Astrocyte (in vitro differentiated cells and primary cell): ENCODE results near the gene PTPRN2. TPM values are rescaled to one million over a fixed set of nuclear protein-coding genes. Genes with fewer than 3 reads are reported as not detected.

Source experiments
- DNase-seq: peaks from one replicate; pipeline ENCODE4 v3.0.0-alpha.2; 2010; ENCODE audit warnings: low read depth
- FAIRE-seq: peaks from 2 replicates; lab custom pipeline; 2011; peaks lifted over from hg19 to GRCh38; lab: Jason Lieb, UNC
- H2AFZ ChIP-seq: 2 replicates; pipeline ENCODE4 v1.6.0; 2012; ENCODE audit warnings: low read depth, low read length, inconsistent platforms
- H3K27ac ChIP-seq: 2 replicates; pipeline ENCODE4 v1.5.1; 2011; ENCODE audit warnings: low read depth, low read length, inconsistent platforms
- H3K27me3 ChIP-seq: 2 replicates; pipeline ENCODE4 v1.6.0; 2011; ENCODE audit warnings: low read length, inconsistent platforms; ENCODE audit not compliant: insufficient read depth
- H3K36me3 ChIP-seq: 2 replicates; pipeline ENCODE4 v1.5.1; 2011; ENCODE audit warnings: low read length, inconsistent platforms; ENCODE audit not compliant: insufficient read depth
- H3K4me1 ChIP-seq: 2 replicates; pipeline ENCODE4 v1.5.1; 2011; ENCODE audit warnings: low read length, inconsistent platforms; ENCODE audit not compliant: insufficient read depth
- H3K4me2 ChIP-seq: 2 replicates; pipeline ENCODE4 v1.6.0; 2012; ENCODE audit warnings: low read length, inconsistent platforms
- H3K4me3 ChIP-seq: 2 replicates; pipeline ENCODE4 v1.5.1; 2011; ENCODE audit warnings: low read depth, mild to moderate bottlenecking, low read length, inconsistent platforms; ENCODE audit not compliant: insufficient read depth
- H3K79me2 ChIP-seq: 2 replicates; pipeline ENCODE4 v1.6.0; 2012; ENCODE audit warnings: mild to moderate bottlenecking, low read length, inconsistent platforms; ENCODE audit not compliant: insufficient read depth
- H3K9ac ChIP-seq: 2 replicates; pipeline ENCODE4 v1.6.0; 2012; ENCODE audit warnings: mild to moderate bottlenecking, low read length, inconsistent platforms
- H3K9me3 ChIP-seq: 2 replicates; pipeline ENCODE4 v1.5.1; 2012; ENCODE audit warnings: low read depth, mild to moderate bottlenecking, low read length, inconsistent platforms; ENCODE audit not compliant: insufficient read depth
- H4K20me1 ChIP-seq: 2 replicates; pipeline ENCODE4 v1.6.0; 2012; ENCODE audit warnings: low read length, inconsistent platforms; ENCODE audit not compliant: insufficient read depth
- H3K27ac Mint-ChIP-seq: one replicate; pipeline ENCODE4 v1.8.0; 2021; ENCODE audit warnings: mild to moderate bottlenecking, mixed read lengths; ENCODE audit not compliant: unreplicated experiment
- H3K27me3 Mint-ChIP-seq: one replicate; pipeline ENCODE4 v1.8.0; 2021; ENCODE audit warnings: low read depth, mixed read lengths; ENCODE audit not compliant: unreplicated experiment
- H3K36me3 Mint-ChIP-seq: one replicate; pipeline ENCODE4 v1.8.0; 2021; ENCODE audit warnings: low read depth, mixed read lengths; ENCODE audit not compliant: unreplicated experiment
- H3K4me1 Mint-ChIP-seq: one replicate; pipeline ENCODE4 v1.8.0; 2021; ENCODE audit warnings: low read depth, mixed read lengths; ENCODE audit not compliant: unreplicated experiment
- H3K4me3 Mint-ChIP-seq: one replicate; pipeline ENCODE4 v1.8.0; 2021; ENCODE audit warnings: mild to moderate bottlenecking, moderate library complexity, mixed read lengths; ENCODE audit not compliant: unreplicated experiment
- H3K9me3 Mint-ChIP-seq: one replicate; pipeline ENCODE4 v1.8.0; 2021; ENCODE audit warnings: mild to moderate bottlenecking, mixed read lengths; ENCODE audit not compliant: unreplicated experiment
- EZH2 ChIP-seq: IDR thresholded peaks from 2 replicates; pipeline ENCODE4 v1.6.1; 2012; ENCODE audit warnings: mild to moderate bottlenecking, low read length, inconsistent platforms; ENCODE audit not compliant: insufficient read depth
- total RNA-seq: library from RNA; stranded (reverse); gene quantifications from 2 replicates; pipeline ENCODE4 v1.2.1, GENCODE V29; 2021
- TF ChIP-seq, protein P1 (sequence below): IDR thresholded peaks from 2 replicates; pipeline ENCODE4 v1.5.1; 2011; ENCODE audit warnings: low read depth, mild to moderate bottlenecking, inconsistent platforms, low read length, moderate library complexity; ENCODE audit not compliant: insufficient read depth

Gene PTPRN2
- total RNA-seq, 1 donor from 2014 or later = 0.09 TPM

DNA sequence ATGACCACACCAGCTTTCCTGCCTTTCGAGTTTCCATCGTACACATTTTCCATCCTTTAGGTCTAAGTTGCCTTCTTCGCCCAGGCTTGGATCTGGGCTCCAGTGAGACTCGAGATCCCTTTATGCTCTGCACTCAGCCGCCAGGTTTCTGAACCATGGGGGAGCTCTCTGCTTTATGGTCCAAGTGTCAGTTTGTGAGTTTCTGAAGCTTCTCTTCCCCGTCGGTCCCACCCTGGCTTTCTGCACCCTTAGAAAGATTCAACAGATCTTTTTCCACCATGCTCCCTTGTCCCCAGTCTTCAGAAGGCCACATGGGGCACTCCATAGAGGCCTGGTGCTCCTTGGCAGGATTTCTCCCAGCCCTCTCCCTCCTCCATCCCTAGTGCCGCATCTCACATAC, 402.0 kb downstream of the PTPRN2 start:
- Mint-ChIP-seq H3K36me3 (no peaks in the 10 kb centered on the region), H3K27me3 (no peaks in the 10 kb centered on the region), H3K27ac (no peak overlapping the region), H3K4me3 (no peak overlapping the region), H3K4me1 (no peaks in the 10 kb centered on the region), H3K9me3 (peaks cover 29% of the 10 kb centered on the region)
- Histone ChIP-seq H3K27me3 (no peaks in the 10 kb centered on the region), H3K4me1 (no peaks in the 10 kb centered on the region), H4K20me1 (no peaks in the 10 kb centered on the region), H3K27ac (no peak overlapping the region), H3K9ac (no peak overlapping the region), H2AFZ (no peak overlapping the region), H3K4me2 (no peak overlapping the region), H3K9me3 (peaks cover 7% of the 10 kb centered on the region), H3K4me3 (no peak overlapping the region), H3K36me3 (no peaks in the 10 kb centered on the region), H3K79me2 (no peaks in the 10 kb centered on the region)
- FAIRE-seq (no peak), DNase-seq (no peak)
- TF ChIP-seq, protein P1, sequence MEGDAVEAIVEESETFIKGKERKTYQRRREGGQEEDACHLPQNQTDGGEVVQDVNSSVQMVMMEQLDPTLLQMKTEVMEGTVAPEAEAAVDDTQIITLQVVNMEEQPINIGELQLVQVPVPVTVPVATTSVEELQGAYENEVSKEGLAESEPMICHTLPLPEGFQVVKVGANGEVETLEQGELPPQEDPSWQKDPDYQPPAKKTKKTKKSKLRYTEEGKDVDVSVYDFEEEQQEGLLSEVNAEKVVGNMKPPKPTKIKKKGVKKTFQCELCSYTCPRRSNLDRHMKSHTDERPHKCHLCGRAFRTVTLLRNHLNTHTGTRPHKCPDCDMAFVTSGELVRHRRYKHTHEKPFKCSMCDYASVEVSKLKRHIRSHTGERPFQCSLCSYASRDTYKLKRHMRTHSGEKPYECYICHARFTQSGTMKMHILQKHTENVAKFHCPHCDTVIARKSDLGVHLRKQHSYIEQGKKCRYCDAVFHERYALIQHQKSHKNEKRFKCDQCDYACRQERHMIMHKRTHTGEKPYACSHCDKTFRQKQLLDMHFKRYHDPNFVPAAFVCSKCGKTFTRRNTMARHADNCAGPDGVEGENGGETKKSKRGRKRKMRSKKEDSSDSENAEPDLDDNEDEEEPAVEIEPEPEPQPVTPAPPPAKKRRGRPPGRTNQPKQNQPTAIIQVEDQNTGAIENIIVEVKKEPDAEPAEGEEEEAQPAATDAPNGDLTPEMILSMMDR = no peak
- no peak for TF ChIP-seq EZH2

GRCh38 chr7:158183431-158183830, 404.2 kb downstream of the PTPRN2 start:
- H3K27ac ChIP-seq = no peak overlapping the region
- H3K27me3 ChIP-seq = no peaks in the 10 kb centered on the region
- TF ChIP-seq, protein P1 = no peak
- no peak for TF ChIP-seq EZH2
- no peaks in the 10 kb centered on the region for H3K4me1 ChIP-seq
- H3K9me3 ChIP-seq = no peaks in the 10 kb centered on the region
- Mint-ChIP-seq H3K27ac (no peak overlapping the region), H3K36me3 (no peaks in the 10 kb centered on the region), H3K4me1 (no peaks in the 10 kb centered on the region), H3K4me3 (no peak overlapping the region), H3K27me3 (no peaks in the 10 kb centered on the region), H3K9me3 (peaks cover 24% of the 10 kb centered on the region)
- FAIRE-seq = no peak
- H3K4me3 ChIP-seq = no peak overlapping the region
- no peaks in the 10 kb centered on the region for H3K36me3 ChIP-seq
- no peaks in the 10 kb centered on the region for H3K79me2 ChIP-seq
- no peak for DNase-seq
- H2AFZ ChIP-seq = no peak overlapping the region
- no peaks in the 10 kb centered on the region for H4K20me1 ChIP-seq
- H3K9ac ChIP-seq = no peak overlapping the region
- H3K4me2 ChIP-seq = no peak overlapping the region

- no peak overlapping the region for H3K27ac Mint-ChIP-seq
- TF ChIP-seq, protein P1 = no peak
- TF ChIP-seq EZH2 = no peak
- H3K27ac ChIP-seq = no peak overlapping the region
These were observed 411.0 kb downstream of the PTPRN2 start for GRCh38 chr7:158176561-158177173.

More at GRCh38 chr7:158176561-158177173, 411.0 kb downstream of the PTPRN2 start:
- Histone ChIP-seq H3K79me2 (no peaks in the 10 kb centered on the region), H3K36me3 (no peaks in the 10 kb centered on the region), H3K27me3 (no peaks in the 10 kb centered on the region), H3K4me2 (no peak overlapping the region), H3K4me3 (no peak overlapping the region), H3K9me3 (peaks cover 17% of the 10 kb centered on the region), H4K20me1 (no peaks in the 10 kb centered on the region), H2AFZ (no peak overlapping the region), H3K4me1 (no peaks in the 10 kb centered on the region), H3K9ac (no peak overlapping the region)
- DNase-seq (no peak), FAIRE-seq (no peak)
- Mint-ChIP-seq H3K4me3 (no peak overlapping the region), H3K9me3 (peaks cover 30% of the 10 kb centered on the region), H3K27me3 (no peaks in the 10 kb centered on the region), H3K36me3 (no peaks in the 10 kb centered on the region), H3K4me1 (no peaks in the 10 kb centered on the region)
